ENCODE measurements around the gene PLXNC1. TPM values are rescaled to one million over a fixed set of nuclear protein-coding genes. Genes with fewer than 3 reads are reported as not detected.

The PLXNC1 gene
- total and polyA plus RNA-seq, 2 experiments from 2014 or later = 2.9 to 4.1 TPM

- Histone ChIP-seq H3K27ac (no peak overlapping the region), H3K9me3 (ENCODE audit: low read depth) (no peaks in the 10 kb centered on the region), H3K27me3 (no peaks in the 10 kb centered on the region), H3K4me3 (no peak overlapping the region), H3K36me3 (no peaks in the 10 kb centered on the region), H3K4me1 (ENCODE audit: low read depth) (no peaks in the 10 kb centered on the region)
- TF ChIP-seq, protein P1, sequence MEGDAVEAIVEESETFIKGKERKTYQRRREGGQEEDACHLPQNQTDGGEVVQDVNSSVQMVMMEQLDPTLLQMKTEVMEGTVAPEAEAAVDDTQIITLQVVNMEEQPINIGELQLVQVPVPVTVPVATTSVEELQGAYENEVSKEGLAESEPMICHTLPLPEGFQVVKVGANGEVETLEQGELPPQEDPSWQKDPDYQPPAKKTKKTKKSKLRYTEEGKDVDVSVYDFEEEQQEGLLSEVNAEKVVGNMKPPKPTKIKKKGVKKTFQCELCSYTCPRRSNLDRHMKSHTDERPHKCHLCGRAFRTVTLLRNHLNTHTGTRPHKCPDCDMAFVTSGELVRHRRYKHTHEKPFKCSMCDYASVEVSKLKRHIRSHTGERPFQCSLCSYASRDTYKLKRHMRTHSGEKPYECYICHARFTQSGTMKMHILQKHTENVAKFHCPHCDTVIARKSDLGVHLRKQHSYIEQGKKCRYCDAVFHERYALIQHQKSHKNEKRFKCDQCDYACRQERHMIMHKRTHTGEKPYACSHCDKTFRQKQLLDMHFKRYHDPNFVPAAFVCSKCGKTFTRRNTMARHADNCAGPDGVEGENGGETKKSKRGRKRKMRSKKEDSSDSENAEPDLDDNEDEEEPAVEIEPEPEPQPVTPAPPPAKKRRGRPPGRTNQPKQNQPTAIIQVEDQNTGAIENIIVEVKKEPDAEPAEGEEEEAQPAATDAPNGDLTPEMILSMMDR (IDR thresholded peaks at IDR 0.05; ENCODE audit: low read depth, low read length) = no peak
- no peak for DNase-seq (ENCODE audit: low read depth in 1 of 2, low spot score in 1 of 2)
Observed at GRCh38 chr12:94198469-94198868, 50.1 kb downstream of the PLXNC1 start.

- H3K9me3 ChIP-seq (ENCODE audit: low read depth) = no peaks in the 10 kb centered on the region
- H3K27ac ChIP-seq = no peak overlapping the region
- TF ChIP-seq, protein P1 (IDR thresholded peaks at IDR 0.05; ENCODE audit: low read depth, low read length) = no peak
- DNase-seq (ENCODE audit: low read depth in 1 of 2, low spot score in 1 of 2) = no peak
- no peaks in the 10 kb centered on the region for H3K36me3 ChIP-seq
- no peak overlapping the region for H3K4me3 ChIP-seq
- H3K4me1 ChIP-seq (ENCODE audit: low read depth) = peaks cover under 1% of the 10 kb centered on the region
- no peaks in the 10 kb centered on the region for H3K27me3 ChIP-seq
Observed at GRCh38 chr12:94198872-94199271, 50.5 kb downstream of the PLXNC1 start.

DNA sequence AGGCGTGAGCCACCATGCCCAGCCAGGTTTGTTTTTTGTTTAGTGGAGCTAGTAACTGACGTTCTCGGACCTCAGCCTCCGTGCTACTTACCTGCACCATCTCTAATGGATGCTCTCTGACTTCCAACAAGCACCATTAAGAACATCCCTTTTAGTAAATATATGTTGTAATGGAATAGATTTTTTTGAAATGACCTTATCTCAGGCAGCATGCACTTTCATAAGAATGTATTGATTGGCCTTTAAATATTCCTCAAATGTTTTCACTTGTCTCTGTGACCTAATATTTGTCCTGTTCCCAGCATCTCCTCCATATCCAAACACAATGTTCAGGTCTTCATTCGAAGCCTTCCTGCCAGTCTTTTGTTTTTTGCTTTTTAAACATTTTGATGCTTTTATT is 51.7 kb downstream of the PLXNC1 start:
- Histone ChIP-seq H3K4me3 (no peak overlapping the region), H3K4me1 (ENCODE audit: low read depth) (peaks cover 13% of the 10 kb centered on the region), H3K27me3 (no peaks in the 10 kb centered on the region), H3K27ac (no peak overlapping the region), H3K9me3 (ENCODE audit: low read depth) (no peaks in the 10 kb centered on the region), H3K36me3 (no peaks in the 10 kb centered on the region)
- TF ChIP-seq, protein P1 (IDR thresholded peaks at IDR 0.05; ENCODE audit: low read depth, low read length) = no peak
- DNase-seq (ENCODE audit: low read depth in 1 of 2, low spot score in 1 of 2) = no peak

DNA sequence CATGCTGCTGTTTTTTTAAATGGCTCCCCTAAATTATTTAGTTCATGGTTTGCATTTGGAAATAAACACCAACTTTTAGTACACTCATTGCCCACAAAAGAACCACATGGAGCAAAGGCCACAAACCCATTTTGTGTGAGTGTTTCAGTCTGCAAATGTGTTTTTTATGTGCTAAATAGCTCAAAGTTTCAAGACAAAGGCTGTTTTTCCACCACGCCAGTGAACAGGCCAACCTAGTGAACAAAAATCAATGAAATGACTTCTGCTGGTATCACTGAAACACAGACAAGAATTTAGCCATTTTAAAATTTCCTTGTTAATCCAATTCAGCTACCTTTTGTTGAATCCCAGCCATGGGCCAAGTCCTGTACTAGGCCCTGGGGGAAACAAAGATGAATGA is 52.3 kb downstream of the PLXNC1 start:
- TF ChIP-seq, protein P1 (IDR thresholded peaks at IDR 0.05; ENCODE audit: low read depth, low read length) = no peak
- H3K4me3 ChIP-seq = no peak overlapping the region
- H3K36me3 ChIP-seq = no peaks in the 10 kb centered on the region
- H3K9me3 ChIP-seq (ENCODE audit: low read depth) = no peaks in the 10 kb centered on the region
- no peak overlapping the region for H3K27ac ChIP-seq
- H3K4me1 ChIP-seq (ENCODE audit: low read depth) = peaks cover 15% of the 10 kb centered on the region
- no peak for DNase-seq (ENCODE audit: low read depth in 1 of 2, low spot score in 1 of 2)
- no peaks in the 10 kb centered on the region for H3K27me3 ChIP-seq

DNA sequence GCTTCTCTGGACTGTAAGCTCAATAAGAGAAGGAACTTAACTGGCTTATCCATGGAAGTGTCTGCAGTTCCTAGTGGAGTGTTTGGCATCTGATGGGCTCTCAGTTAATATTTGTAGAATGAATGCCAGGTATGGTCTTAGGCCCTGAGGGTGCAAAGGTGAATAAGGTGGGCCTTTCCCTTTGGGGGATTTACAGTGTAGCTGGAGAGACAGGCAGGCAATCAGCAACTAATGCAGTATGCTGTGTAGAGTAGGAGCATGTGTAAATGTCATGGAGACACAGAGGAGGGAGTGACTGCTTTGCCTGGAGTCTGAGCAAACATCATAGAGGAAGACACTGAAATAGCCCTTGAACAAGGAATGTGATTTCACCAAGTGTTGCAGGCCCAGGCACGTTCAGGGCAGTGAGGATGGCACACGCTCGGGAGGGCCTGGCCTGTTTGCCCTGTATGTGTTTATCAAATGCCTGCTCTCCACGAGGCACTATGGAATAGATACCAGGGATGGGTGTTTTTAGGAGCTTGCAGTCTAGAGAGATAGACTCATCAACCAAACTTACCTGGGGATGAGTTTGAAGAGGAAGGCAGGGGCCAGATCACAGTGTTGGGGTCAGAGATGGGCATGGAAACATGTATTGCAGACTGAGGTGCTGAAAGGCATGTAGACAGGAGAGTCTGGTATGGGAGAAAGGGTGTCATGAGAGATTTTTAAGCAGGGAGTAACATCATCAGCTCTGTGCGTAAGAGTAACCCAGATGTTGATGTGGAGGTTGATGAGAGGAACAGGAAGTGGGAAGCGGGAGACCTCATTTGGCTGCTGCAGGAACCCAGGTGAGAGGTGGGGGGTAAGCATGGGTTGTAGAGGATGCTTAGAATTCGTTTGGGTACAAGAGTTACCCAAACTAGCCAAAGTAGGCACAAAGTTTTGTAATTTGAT is 54.1 kb downstream of the PLXNC1 start:
- TF ChIP-seq, protein P1 (IDR thresholded peaks at IDR 0.05; ENCODE audit: low read depth, low read length) = no peak

More for the DNA sequence above, 54.1 kb downstream of the PLXNC1 start:
- H3K27ac ChIP-seq = no peak overlapping the region
- no peaks in the 10 kb centered on the region for H3K9me3 ChIP-seq (ENCODE audit: low read depth)
- peaks cover 15% of the 10 kb centered on the region for H3K4me1 ChIP-seq (ENCODE audit: low read depth)
- no peak overlapping the region for H3K4me3 ChIP-seq
- DNase-seq (ENCODE audit: low read depth in 1 of 2, low spot score in 1 of 2) = no peak
- H3K27me3 ChIP-seq = no peaks in the 10 kb centered on the region
- H3K36me3 ChIP-seq = no peaks in the 10 kb centered on the region

Measured in cardiac muscle cell (in vitro differentiated cells and primary cell).